DMS153 (cell line): Measurements from ENCODE around the gene SCFD2.

Source experiments
- DNase-seq: peaks from one replicate; lab custom pipeline; 2025; lab: John Stamatoyannopoulos, UW

The SCFD2 gene

GRCh38 chr4:53137468-53137867, 228.4 kb downstream of the SCFD2 start:
- no peak for DNase-seq

DNA sequence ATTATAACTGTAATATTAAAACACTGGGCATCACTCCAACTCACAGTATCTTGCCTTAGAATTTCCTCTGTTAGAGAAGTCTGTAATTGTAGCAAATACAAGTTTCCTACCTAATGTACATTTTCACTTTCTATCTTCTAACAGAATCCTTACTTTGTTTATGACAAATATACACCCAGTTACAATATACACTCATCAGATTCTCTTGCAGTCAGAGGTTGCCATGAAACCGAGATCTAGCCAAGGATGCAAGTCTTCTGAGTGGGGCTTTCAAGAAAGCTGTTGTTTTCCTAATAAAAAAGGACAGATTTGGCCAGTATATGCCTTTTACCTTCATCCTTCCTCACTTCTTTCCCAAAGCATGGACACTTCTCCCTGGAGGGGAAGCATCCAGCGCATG, 228.9 kb downstream of the SCFD2 start:
- DNase-seq = no peak

- no peak for DNase-seq
These were observed 233.5 kb downstream of the SCFD2 start for GRCh38 chr4:53132132-53132891.

DNA sequence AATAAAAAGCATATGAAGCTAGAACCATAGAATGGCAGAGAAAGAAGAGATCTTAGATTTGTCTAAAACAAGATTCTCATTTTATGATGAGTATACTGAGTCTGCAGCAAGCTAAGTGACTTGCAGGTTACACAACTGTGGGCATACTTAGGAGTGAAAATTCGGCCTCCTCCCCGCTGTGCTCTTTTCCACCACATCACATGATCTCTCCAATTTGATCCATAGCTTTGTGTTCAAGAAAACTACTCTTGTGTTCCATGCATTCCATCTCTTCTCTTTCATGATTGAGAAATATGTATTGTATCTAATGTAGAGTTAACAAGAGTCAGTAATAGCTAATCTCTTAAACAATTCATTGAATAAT, 234.3 kb downstream of the SCFD2 start:
- no peak for DNase-seq

GRCh38 chr4:53130896-53131561, 234.8 kb downstream of the SCFD2 start:
- no peak for DNase-seq

DNA sequence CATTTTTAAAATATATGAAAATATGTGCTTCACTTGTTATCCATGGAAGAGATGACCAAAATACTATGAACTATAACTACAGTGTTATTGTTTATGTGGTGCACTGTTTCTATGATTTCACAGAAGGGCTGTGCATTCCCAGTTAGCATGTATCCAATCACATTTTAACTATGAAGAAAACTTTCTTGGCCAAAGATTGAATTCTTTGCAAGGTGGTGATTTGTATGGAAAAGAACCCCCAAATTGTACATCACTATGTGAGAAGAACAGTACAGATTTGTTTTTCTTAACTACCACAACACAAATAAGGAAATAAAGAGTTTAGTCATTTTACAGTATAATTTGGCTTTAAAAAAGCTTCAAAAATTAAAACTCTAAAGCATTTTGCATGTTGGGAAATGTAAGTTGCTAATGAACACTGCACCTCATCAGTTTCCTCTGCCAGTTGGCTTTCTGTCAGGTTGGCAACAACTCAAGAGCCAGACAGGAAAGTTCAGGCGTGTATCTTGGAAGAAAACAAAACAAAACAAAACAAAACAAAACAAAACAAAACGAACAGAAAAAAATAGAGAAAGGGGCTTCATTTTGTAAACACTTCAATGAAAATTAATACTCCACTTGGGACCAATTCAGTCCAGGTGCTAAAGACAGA, 237.0 kb downstream of the SCFD2 start:
- no peak for DNase-seq

DNA sequence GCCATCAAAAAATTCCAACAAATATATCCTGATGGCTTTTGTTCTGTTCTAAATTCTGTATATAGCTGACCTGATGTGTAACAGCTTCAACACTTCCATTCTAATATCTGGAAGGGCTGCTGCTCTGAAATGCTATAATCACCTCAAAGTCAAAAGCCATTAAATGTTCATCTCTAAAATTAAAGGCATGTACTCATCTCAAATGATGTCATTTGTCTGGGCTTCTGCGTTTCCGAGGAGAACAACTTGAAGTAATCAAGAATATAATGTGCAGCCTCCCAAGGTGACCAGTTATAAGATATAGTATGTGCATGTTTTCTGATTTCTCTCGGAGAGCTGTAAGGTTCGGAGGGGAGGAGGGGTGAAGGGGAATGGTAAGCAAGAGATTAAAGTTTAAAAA, 237.6 kb downstream of the SCFD2 start:
- DNase-seq = no peak

GRCh38 chr4:53127365-53127764, 238.5 kb downstream of the SCFD2 start:
- no peak for DNase-seq

DNA sequence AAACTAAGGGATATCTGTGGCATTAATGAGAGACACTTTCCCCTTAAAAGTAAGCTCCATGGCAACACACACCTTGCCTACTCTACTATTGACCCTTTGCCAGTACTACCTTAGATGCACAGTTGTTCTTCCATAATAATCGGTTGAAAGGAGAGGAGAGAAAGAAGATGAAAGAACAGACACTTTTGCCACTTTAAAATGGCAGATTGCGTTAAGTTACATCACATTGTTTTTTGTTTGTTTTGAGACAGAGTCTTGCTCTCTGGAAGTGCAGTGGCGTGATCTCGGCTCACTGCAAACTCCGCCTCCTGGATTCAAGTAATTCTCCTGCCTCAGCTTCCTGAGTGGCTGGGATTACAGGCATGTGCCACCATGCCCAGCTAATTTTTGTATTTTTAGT, 239.8 kb downstream of the SCFD2 start:
- no peak for DNase-seq

DNA sequence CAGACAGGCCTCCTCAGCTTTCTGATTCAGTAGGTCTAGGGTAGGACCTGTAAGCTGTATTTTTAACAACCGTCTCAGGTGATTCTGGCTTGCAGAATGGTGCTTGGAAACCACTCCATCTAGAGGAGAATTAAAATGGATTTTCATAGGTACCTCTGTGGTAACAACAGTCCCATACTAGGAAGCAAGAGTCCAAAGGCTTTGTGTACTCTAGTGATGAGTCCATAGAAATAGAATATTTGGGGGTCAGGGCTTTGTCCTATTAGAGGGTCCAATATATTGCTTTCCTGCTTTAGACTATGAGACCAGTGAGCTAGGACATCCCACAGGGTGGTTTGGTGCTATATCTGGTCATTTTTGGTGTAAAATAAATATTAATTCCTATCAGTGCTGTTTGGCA, 242.0 kb downstream of the SCFD2 start:
- no peak for DNase-seq

GRCh38 chr4:53123171-53123570, 242.7 kb downstream of the SCFD2 start:
- no peak for DNase-seq

DNA sequence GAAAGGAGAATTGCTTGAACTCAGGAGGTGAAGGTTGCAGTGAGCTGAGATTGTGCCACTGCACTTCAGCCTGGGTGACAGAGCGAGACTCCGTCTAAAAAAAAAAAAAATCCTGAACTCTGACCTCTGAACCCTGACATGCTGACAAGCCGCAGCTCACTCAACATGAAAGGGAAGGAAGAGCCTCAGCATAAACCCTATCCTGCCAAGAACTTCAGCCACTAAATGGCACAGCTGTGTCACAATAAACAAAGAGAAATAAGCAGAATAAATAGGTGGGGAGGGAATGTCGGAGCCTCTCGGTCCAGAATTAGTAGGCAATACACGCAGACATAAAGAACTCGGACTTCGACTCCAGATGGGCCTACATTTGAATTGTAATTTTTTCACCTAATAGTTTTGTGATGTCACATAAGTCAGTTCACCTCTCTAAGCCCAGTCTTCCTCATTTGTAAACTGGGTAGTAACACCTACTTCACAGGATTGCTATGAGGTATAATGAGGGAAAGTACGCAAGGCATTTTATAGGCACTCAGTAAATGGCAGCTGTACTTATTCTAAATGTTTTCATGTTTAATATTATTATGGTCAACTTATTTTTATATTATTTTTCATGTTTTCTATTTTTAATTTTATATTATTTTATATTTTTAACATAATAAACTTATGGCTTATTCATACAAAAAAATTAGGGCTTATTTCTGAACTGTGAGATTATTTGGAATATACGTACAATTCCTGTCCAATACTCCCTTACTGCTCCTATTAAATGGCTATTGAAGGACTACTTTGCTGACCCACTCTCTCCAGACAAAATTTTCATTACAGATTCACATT, 243.4 kb downstream of the SCFD2 start:
- DNase-seq = no peak

DNA sequence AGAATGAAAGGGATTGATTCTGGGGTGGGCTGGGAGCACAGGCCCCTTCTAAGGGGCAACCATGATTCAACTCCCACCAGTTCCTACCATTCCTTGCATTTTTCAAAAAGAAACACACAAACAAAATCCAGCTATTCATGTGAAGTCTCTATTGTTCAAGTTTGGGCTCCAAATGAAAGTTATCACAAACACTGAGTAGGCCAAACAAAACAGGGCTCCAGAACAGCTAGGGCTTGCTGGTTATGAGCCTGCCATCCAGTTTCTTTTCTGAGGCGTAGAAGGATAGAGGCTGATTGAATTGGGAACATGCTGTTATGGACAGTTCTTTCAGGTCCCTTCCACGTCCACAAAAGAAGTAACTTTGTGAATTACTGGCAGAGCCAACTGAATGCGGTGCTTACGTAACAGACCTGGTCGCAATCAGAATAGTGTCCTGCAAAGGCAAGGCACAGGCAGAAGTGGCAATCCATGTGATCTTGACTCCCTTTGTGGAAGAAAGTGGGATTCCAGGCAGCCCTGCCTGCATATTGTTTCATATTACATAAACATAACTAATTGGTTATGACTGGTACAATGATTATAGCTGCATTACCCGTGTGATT, 244.5 kb downstream of the SCFD2 start:
- DNase-seq = no peak

GRCh38 chr4:53120778-53121177, 245.1 kb downstream of the SCFD2 start:
- DNase-seq = no peak

DNA sequence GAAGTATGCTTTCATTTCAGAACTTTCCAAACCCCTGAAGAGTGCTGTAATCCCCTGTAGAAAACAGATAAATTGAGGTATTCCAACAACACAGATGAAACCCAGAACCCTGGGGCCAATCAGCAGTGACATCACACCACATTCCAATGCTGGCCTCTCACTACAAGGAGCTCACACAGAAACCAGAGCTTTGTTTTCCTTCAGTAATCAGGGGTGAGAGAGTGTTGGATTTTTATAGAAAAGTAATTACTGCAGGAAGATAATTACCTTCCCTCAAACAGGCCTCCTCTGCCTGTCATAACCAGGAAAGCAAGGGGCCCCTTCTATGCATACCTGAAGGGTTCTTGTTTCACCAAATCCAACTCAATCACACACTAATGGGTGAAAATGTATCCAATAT, 246.2 kb downstream of the SCFD2 start:
- DNase-seq = no peak

- DNase-seq = no peak
These were observed 247.2 kb downstream of the SCFD2 start for GRCh38 chr4:53118676-53119075.

DNA sequence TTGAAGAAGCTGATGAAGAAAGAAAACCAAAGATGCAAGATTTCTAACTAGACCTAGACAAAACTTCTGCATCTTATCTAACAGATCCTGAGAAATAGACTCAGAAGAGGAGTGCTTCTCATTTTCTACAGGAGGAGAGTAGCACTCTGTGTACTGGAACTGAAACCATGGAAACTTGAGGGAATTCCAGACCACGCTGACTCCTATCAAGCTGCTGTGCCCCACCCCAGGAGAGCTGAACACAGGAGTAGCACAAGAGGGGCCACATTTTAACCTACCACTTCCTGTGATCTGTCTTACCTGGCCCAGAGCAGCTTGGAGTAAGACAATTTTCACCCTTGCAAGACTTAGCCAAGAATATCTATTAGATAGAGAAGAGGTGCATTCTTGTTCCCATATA, 248.9 kb downstream of the SCFD2 start:
- DNase-seq = no peak

- DNase-seq = no peak
These were observed 252.2 kb downstream of the SCFD2 start for GRCh38 chr4:53113431-53114225.

- no peak for DNase-seq
These were observed 260.5 kb downstream of the SCFD2 start for GRCh38 chr4:53105313-53105712.

DNA sequence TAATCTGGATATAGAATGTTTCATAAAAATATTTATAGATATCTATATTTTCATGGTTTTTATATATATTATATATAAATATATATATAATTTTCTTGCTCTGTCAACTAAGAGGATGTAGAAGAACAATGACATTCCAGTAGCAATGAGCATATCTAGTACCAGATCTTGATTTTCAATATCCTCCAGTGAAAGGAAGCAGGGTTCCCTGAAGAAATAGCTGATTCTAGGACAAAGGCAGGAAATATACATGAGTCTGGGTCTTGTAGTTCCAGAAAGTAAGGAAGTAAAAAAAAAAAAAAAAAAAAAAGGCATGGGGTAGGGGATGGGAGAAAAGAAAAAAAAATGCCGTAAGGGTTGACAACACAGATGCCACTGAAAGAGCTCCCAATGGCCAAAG, 262.4 kb downstream of the SCFD2 start:
- no peak for DNase-seq

GRCh38 chr4:53101191-53101581, 264.7 kb downstream of the SCFD2 start:
- no peak for DNase-seq
